SK-N-SH treated with all-trans-retinoic acid at 6 μM for 48 hours (cell line): ENCODE results near the gene KDSR.

Experiments used
- ATAC-seq: fragments of 200-7000 bp; cut with Tn5 transposase; 3 replicates; pipeline ENCODE4 v1.9.1; 2020; ENCODE audit warnings: mild to moderate bottlenecking, moderate library complexity
- ARNTL ChIP-seq: fragments of 450-650 bp; formaldehyde crosslinking; IDR thresholded peaks from 2 replicates; pipeline ENCODE4 v1.5.0; 2020; ENCODE audit warnings: low read depth, mild to moderate bottlenecking, moderate library complexity, borderline replicate concordance
- BACH2 ChIP-seq: fragments of 250-450 bp; sonication (Bioruptor Pico); IDR thresholded peaks from 2 replicates; pipeline ENCODE4 v1.9.0; 2021; ENCODE audit warnings: mild to moderate bottlenecking, borderline replicate concordance
- CREB5 ChIP-seq: fragments of 250-450 bp; sonication (Bioruptor Pico); IDR thresholded peaks from 2 replicates; pipeline ENCODE4 v1.5.1; 2020; ENCODE audit warnings: low read depth, mild to moderate bottlenecking, moderate library complexity
- CSDC2 ChIP-seq: fragments of 250-450 bp; sonication (Bioruptor Pico); IDR thresholded peaks from 2 replicates; pipeline ENCODE4 v1.5.0; 2020; ENCODE audit warnings: mild to moderate bottlenecking, moderate library complexity
- CSRNP3 ChIP-seq: fragments of 250-450 bp; sonication (Bioruptor Pico); IDR thresholded peaks from 2 replicates; pipeline ENCODE4 v1.5.1; 2021; ENCODE audit warnings: mild to moderate bottlenecking, moderate library complexity
- ESRRG ChIP-seq: fragments of 250-450 bp; sonication (Bioruptor Pico); IDR thresholded peaks from 2 replicates; pipeline ENCODE4 v1.6.1; 2021; ENCODE audit warnings: mild to moderate bottlenecking
- GLIS3 ChIP-seq: fragments of 250-450 bp; sonication (Bioruptor Pico); IDR thresholded peaks from 2 replicates; pipeline ENCODE4 v1.5.0; 2020; ENCODE audit warnings: mild to moderate bottlenecking, moderate library complexity
- ISL1 ChIP-seq: fragments of 250-450 bp; sonication (Bioruptor Pico); IDR thresholded peaks from 2 replicates; pipeline ENCODE4 v2.1.2; 2022; ENCODE audit warnings: mild to moderate bottlenecking, moderate library complexity
- OSR1 ChIP-seq: fragments of 250-450 bp; sonication (Bioruptor Pico); IDR thresholded peaks from 2 replicates; pipeline ENCODE4 v1.8.0; 2022; ENCODE audit warnings: moderate library complexity, mild to moderate bottlenecking, inconsistent platforms
- PATZ1 ChIP-seq: fragments of 250-450 bp; sonication (Bioruptor Pico); IDR thresholded peaks from 2 replicates; pipeline ENCODE4 v1.8.0; 2020; ENCODE audit warnings: mild to moderate bottlenecking, moderate library complexity, borderline replicate concordance
- POU6F1 ChIP-seq: fragments of 250-450 bp; sonication (Bioruptor Pico); IDR thresholded peaks from 2 replicates; pipeline ENCODE4 v1.8.0; 2021; ENCODE audit warnings: low read depth, mild to moderate bottlenecking, moderate library complexity, borderline replicate concordance
- PPARA ChIP-seq: fragments of 250-450 bp; sonication (Bioruptor Pico); IDR thresholded peaks from 2 replicates; pipeline ENCODE4 v1.5.0; 2020; ENCODE audit warnings: mild to moderate bottlenecking, borderline replicate concordance
- RARB ChIP-seq: fragments of 250-450 bp; sonication (Bioruptor Pico); IDR thresholded peaks from 2 replicates; pipeline ENCODE4 v1.8.0; 2021; ENCODE audit warnings: mild to moderate bottlenecking, moderate library complexity
- SNAI2 ChIP-seq: fragments of 250-450 bp; sonication (Bioruptor Pico); IDR thresholded peaks from 2 replicates; pipeline ENCODE4 v1.5.0; 2020; ENCODE audit warnings: mild to moderate bottlenecking, moderate library complexity
- TCF4 ChIP-seq: fragments of 250-450 bp; sonication (Bioruptor Pico); IDR thresholded peaks from 2 replicates; pipeline ENCODE4 v1.8.0; 2021; ENCODE audit warnings: mild to moderate bottlenecking, moderate library complexity, borderline replicate concordance
- TOX ChIP-seq: fragments of 250-450 bp; sonication (Bioruptor Pico); IDR thresholded peaks from 2 replicates; pipeline ENCODE4 v1.8.0; 2021; ENCODE audit warnings: mild to moderate bottlenecking, moderate library complexity, borderline replicate concordance
- TSHZ2 ChIP-seq: fragments of 250-450 bp; sonication (Bioruptor Pico); IDR thresholded peaks from 2 replicates; pipeline ENCODE4 v1.5.0; 2020; ENCODE audit warnings: mild to moderate bottlenecking, moderate library complexity
- ZC3H10 ChIP-seq: fragments of 250-450 bp; sonication (Bioruptor Pico); IDR thresholded peaks from 2 replicates; pipeline ENCODE4 v1.5.1; 2021; ENCODE audit warnings: mild to moderate bottlenecking, moderate library complexity
- ZFP3 ChIP-seq: fragments of 250-450 bp; sonication (Bioruptor Pico); IDR thresholded peaks from 2 replicates; pipeline ENCODE4 v1.5.0; 2020; ENCODE audit warnings: mild to moderate bottlenecking, moderate library complexity
- ZFP30 ChIP-seq: fragments of 450-650 bp; formaldehyde crosslinking; IDR thresholded peaks from 2 replicates; pipeline ENCODE4 v1.5.0; 2022; ENCODE audit warnings: mild to moderate bottlenecking, moderate library complexity
- ZNF565 ChIP-seq: fragments of 450-650 bp; formaldehyde crosslinking; conservative IDR thresholded peaks from 2 replicates; pipeline ENCODE4 v1.5.0; 2020; ENCODE audit warnings: low read depth, mild to moderate bottlenecking, moderate library complexity
- ZNF70 ChIP-seq: fragments of 450-650 bp; formaldehyde crosslinking; IDR thresholded peaks from 2 replicates; pipeline ENCODE4 v1.5.0; 2020; ENCODE audit warnings: mild to moderate bottlenecking, moderate library complexity
- ZNF8 ChIP-seq: fragments of 450-650 bp; formaldehyde crosslinking; IDR thresholded peaks from 2 replicates; pipeline ENCODE4 v1.5.0; 2020; ENCODE audit warnings: mild to moderate bottlenecking, moderate library complexity

The KDSR gene

GRCh38 chr18:63290821-63291200 lies 76.2 kb downstream of the KDSR start (continued):
- TF ChIP-seq ZNF70 (CRISPR knock-in tag) (no peak), ZFP3 (CRISPR knock-in tag) (no peak)

GRCh38 chr18:63290166-63290820 lies 76.7 kb downstream of the KDSR start:
- no peak for ATAC-seq
- no peak for TF ChIP-seq CSDC2 (CRISPR knock-in tag)
- TF ChIP-seq POU6F1, result no peak
- TF ChIP-seq BACH2 (CRISPR knock-in tag), result no peak
- TF ChIP-seq ISL1, result no peak
- no peak for TF ChIP-seq ZFP3 (CRISPR knock-in tag)
- TF ChIP-seq ZFP30 (CRISPR knock-in tag), result no peak
- no peak for TF ChIP-seq ESRRG (CRISPR knock-in tag)
- TF ChIP-seq CREB5, result no peak
- no peak for TF ChIP-seq ZC3H10 (CRISPR knock-in tag)
- TF ChIP-seq PPARA (CRISPR knock-in tag), result no peak
- TF ChIP-seq ZNF8, result no peak
- TF ChIP-seq OSR1 (CRISPR knock-in tag), result no peak
- TF ChIP-seq RARB (CRISPR knock-in tag), result no peak
- TF ChIP-seq PATZ1 (CRISPR knock-in tag), result no peak
- TF ChIP-seq SNAI2 (CRISPR knock-in tag), result no peak
- no peak for TF ChIP-seq TOX
- no peak for TF ChIP-seq GLIS3 (CRISPR knock-in tag)

GRCh38 chr18:63288311-63288710 lies 78.7 kb downstream of the KDSR start:
- no peak for ATAC-seq
- TF ChIP-seq ARNTL (CRISPR knock-in tag), result no peak
- no peak for TF ChIP-seq ZC3H10 (CRISPR knock-in tag)
- no peak for TF ChIP-seq ZFP30 (CRISPR knock-in tag)
- TF ChIP-seq ZNF8, result no peak
- no peak for TF ChIP-seq TSHZ2
- no peak for TF ChIP-seq TOX
- TF ChIP-seq PATZ1 (CRISPR knock-in tag), result no peak
- TF ChIP-seq CSRNP3 (CRISPR knock-in tag), result no peak
- TF ChIP-seq BACH2 (CRISPR knock-in tag), result no peak
- no peak for TF ChIP-seq POU6F1
- no peak for TF ChIP-seq TCF4 (CRISPR knock-in tag)
- no peak for TF ChIP-seq PPARA (CRISPR knock-in tag)
- TF ChIP-seq ZNF70 (CRISPR knock-in tag), result no peak
- TF ChIP-seq RARB (CRISPR knock-in tag), result no peak
- no peak for TF ChIP-seq GLIS3 (CRISPR knock-in tag)
- no peak for TF ChIP-seq ZNF565 (CRISPR knock-in tag)
- TF ChIP-seq ESRRG (CRISPR knock-in tag), result no peak
- TF ChIP-seq SNAI2 (CRISPR knock-in tag), result no peak
- TF ChIP-seq, all 23 proteins: peak for 0
